HCT116 (cell line): ENCODE results near the gene OSBP2. TPM values are rescaled to one million over a fixed set of nuclear protein-coding genes. Genes with fewer than 3 reads are reported as not detected.

ENCODE experiments used
- ATAC-seq: fragments of 200-7000 bp; cut with Tn5 transposase; 2 replicates; pipeline ENCODE4 v1.9.1; 2020; ENCODE audit warnings: mild to moderate bottlenecking, moderate library complexity
- BruUV-seq: library from RNA; stranded (reverse); fragments of 400-500 nt; replicated peaks from 2 replicates; lab custom pipeline; 2021; lab: Mats Ljungman, UMichigan
- CTCF ChIA-PET: fragments of 300-600 bp; sonication (Branson Sonifier 250); formaldehyde crosslinking; loops from one replicate; lab custom pipeline; 2021; ENCODE audit warnings: antibody characterized with exemption; lab: Charles Lee
- POLR2A ChIA-PET: fragments of 300-600, 350-600 bp; sonication (Branson Sonifier 250); formaldehyde crosslinking; loops from one replicate; lab custom pipeline; 2021; ENCODE audit warnings: antibody characterized with exemption; lab: Charles Lee
- RAD21 ChIA-PET, 2 experiments: fragments of 300-600 bp; sonication (Branson Sonifier 250); formaldehyde crosslinking; loops; one replicate each; lab custom pipeline; 2023; ENCODE audit warnings: low total read pairs in 2 of 2; ENCODE audit not compliant: uncharacterized antibody in 2 of 2, unreplicated experiment in 2 of 2, low non-redundant PET in 1 of 2; lab: Charles Lee
- DNase-seq: peaks from one replicate; pipeline ENCODE4 v3.0.0-alpha.2; 2010; ENCODE audit warnings: low read depth, low spot score
- H2AFZ ChIP-seq: fragments of 200-600 bp; shearing (Covaris generic), sonication (generic); 2 replicates; pipeline ENCODE4 v1.6.1; 2017; ENCODE audit warnings: low read depth, mixed run types, mixed read lengths, antibody characterized with exemption, low read length; ENCODE audit not compliant: poor library complexity, severe bottlenecking
- H3K27ac ChIP-seq: 2 replicates; pipeline ENCODE4 v1.5.1; 2012; ENCODE audit warnings: low read depth, low read length
- H3K27me3 ChIP-seq: fragments of 200-600 bp; sonication (generic); 2 replicates; pipeline ENCODE4 v1.6.1; 2016; ENCODE audit warnings: mixed run types, low read length, mixed read lengths; ENCODE audit not compliant: insufficient read depth
- H3K36me3 ChIP-seq, 2 experiments: fragments of 200-500 bp in 1 of 2; fragments of 200-600 bp in 1 of 2; sonication (Bioruptor generic) in 1 of 2; sonication (generic) in 1 of 2; 2 replicates each; pipeline versions ENCODE4 v1.5.1 to v1.6.1; 2014 to 2016; ENCODE audit warnings: low read length in 2 of 2, inconsistent platforms in 1 of 2, mixed read lengths in 1 of 2, mixed run types in 1 of 2; ENCODE audit not compliant: insufficient read depth in 2 of 2, control insufficient read depth in 1 of 2
- H3K4me1 ChIP-seq, 2 experiments: fragments of 200-600 bp in 1 of 2; sonication (generic) in 1 of 2; 2 replicates each; pipeline versions ENCODE4 v1.5.1 to v1.6.1; 2012 to 2017; ENCODE audit warnings: low read length in 2 of 2, inconsistent platforms in 1 of 2, mild to moderate bottlenecking in 1 of 2, mixed read lengths in 1 of 2, mixed run types in 1 of 2, moderate library complexity in 1 of 2; ENCODE audit not compliant: insufficient read depth in 2 of 2, control insufficient read depth in 1 of 2
- H3K4me2 ChIP-seq: fragments of 200-600 bp; sonication (generic); 2 replicates; pipeline ENCODE4 v1.6.1; 2017; ENCODE audit warnings: mixed run types, low read length, mixed read lengths
- H3K4me3 ChIP-seq, 2 experiments: fragments of 200-600 bp in 1 of 2; sonication (generic) in 1 of 2; replicated peaks in 1 of 2; 2 replicates each; pipeline ENCODE4 v1.5.1; 2011 to 2016; ENCODE audit warnings: low read length in 2 of 2, control low read depth in 1 of 2, low read depth in 1 of 2, mild to moderate bottlenecking in 1 of 2, mixed read lengths in 1 of 2, mixed run types in 1 of 2
- H3K79me2 ChIP-seq: fragments of 200-600 bp; sonication (generic); 2 replicates; pipeline ENCODE4 v1.6.1; 2017; ENCODE audit warnings: mild to moderate bottlenecking, mixed run types, low read length, moderate library complexity, mixed read lengths; ENCODE audit not compliant: insufficient read depth
- H3K9ac ChIP-seq: fragments of 200-600 bp; sonication (generic); 2 replicates; pipeline ENCODE4 v1.6.1; 2016; ENCODE audit warnings: low read length, mixed read lengths
- H3K9me2 ChIP-seq: fragments of 200-600 bp; sonication (generic), shearing (Covaris generic); 2 replicates; pipeline ENCODE4 v1.6.1; 2017; ENCODE audit warnings: mixed run types, mild to moderate bottlenecking, moderate library complexity; ENCODE audit not compliant: insufficient read depth
- H3K9me3 ChIP-seq, 2 experiments: fragments of 200-500 bp in 1 of 2; fragments of 200-600 bp in 1 of 2; sonication (Bioruptor generic) in 1 of 2; sonication (generic) in 1 of 2; 2 replicates each; pipeline ENCODE4 v1.6.1; 2014 to 2017; ENCODE audit warnings: low read length in 2 of 2, mixed read lengths in 2 of 2, inconsistent platforms in 1 of 2, low read depth in 1 of 2, mild to moderate bottlenecking in 1 of 2, mixed run types in 1 of 2, moderate library complexity in 1 of 2; ENCODE audit not compliant: control insufficient read depth in 1 of 2, insufficient read depth in 1 of 2
- H4K20me1 ChIP-seq: fragments of 200-600 bp; sonication (generic), shearing (Covaris generic); 2 replicates; pipeline ENCODE4 v1.6.1; 2017; ENCODE audit warnings: mixed run types, mild to moderate bottlenecking, moderate library complexity; ENCODE audit not compliant: insufficient read depth
- CBX3 ChIP-seq: IDR thresholded peaks from 2 replicates; pipeline ENCODE4 v1.6.1; 2012; ENCODE audit warnings: low read depth
- CTCF ChIP-seq, 3 experiments: fragments of 200-600 bp in 1 of 3; sonication (generic) in 1 of 3; IDR thresholded peaks in 2 of 3; conservative IDR thresholded peaks in 1 of 3; 2 replicates each; pipeline ENCODE4 v1.5.1; 2012 to 2017; ENCODE audit warnings: low read depth in 2 of 3, low read length in 2 of 3, antibody characterized with exemption in 1 of 3, borderline replicate concordance in 1 of 3, control low read depth in 1 of 3, mild to moderate bottlenecking in 1 of 3, mixed read lengths in 1 of 3, mixed run types in 1 of 3, moderate library complexity in 1 of 3; ENCODE audit not compliant: insufficient read depth in 1 of 3
- EGR1 ChIP-seq: IDR thresholded peaks from 2 replicates; pipeline ENCODE4 v1.6.1; 2012; ENCODE audit warnings: low read depth
- FOSL1 ChIP-seq: IDR thresholded peaks from 2 replicates; pipeline ENCODE4 v1.6.1; 2012; ENCODE audit warnings: low read depth
- MAX ChIP-seq: IDR thresholded peaks from 2 replicates; pipeline ENCODE4 v1.6.1; 2012
- POLR2A ChIP-seq: IDR thresholded peaks from 2 replicates; pipeline ENCODE4 v1.7.0; 2011; ENCODE audit warnings: borderline replicate concordance; ENCODE audit not compliant: insufficient read depth, insufficient read length; ENCODE audit errors: extremely low read depth
- REST ChIP-seq: IDR thresholded peaks from 2 replicates; pipeline ENCODE4 v1.6.1; 2012; ENCODE audit warnings: low read depth
- SIN3A ChIP-seq: IDR thresholded peaks from 2 replicates; pipeline ENCODE4 v1.6.1; 2012; ENCODE audit warnings: low read depth
- intact Hi-C: fragments of 100-400 bp; cut with micrococcal nuclease; formaldehyde crosslinking; loops from 2 replicates; pipeline ENCODE4 v1.10.0; 2022
- total RNA-seq: library from RNA; stranded (reverse); gene quantifications from one replicate; pipeline ENCODE4 v1.2.1, GENCODE V29; 2021; ENCODE audit not compliant: unreplicated experiment

The OSBP2 gene
- total RNA-seq, 1 experiment from 2014 or later: 12.9 TPM

- ChIA-PET POLR2A (no interaction called here), CTCF (no interaction called here), RAD21 (no interaction called here)
- Histone ChIP-seq H3K9me2 (no peaks in the 10 kb centered on the region), H3K79me2 (no peaks in the 10 kb centered on the region), H3K27ac (no peak overlapping the region), H3K36me3 (no peaks in the 10 kb centered on the region), H3K9ac (no peak overlapping the region), H3K9me3 (no peaks in the 10 kb centered on the region), H3K27me3 (no peaks in the 10 kb centered on the region), H3K4me3 (no peak overlapping the region), H3K4me2 (no peak overlapping the region), H4K20me1 (no peaks in the 10 kb centered on the region), H2AFZ (no peak overlapping the region), H3K4me1 (peaks cover 0 to 15% of the 10 kb centered on the region in 2 experiments; a peak in 3 of 4 replicates)
- TF ChIP-seq MAX: no peak
- TF ChIP-seq POLR2A: no peak
- no peak for TF ChIP-seq REST
- no peak for TF ChIP-seq CBX3
- no peak for TF ChIP-seq FOSL1
- TF ChIP-seq EGR1: no peak
- no peak for TF ChIP-seq CTCF (IDR thresholded peaks at IDR 0.05 in 2 of 3, conservative IDR thresholded peaks at IDR 0.05 in 1 of 3; ENCODE audit: borderline replicate concordance in 1 of 3, insufficient read depth in 1 of 3, low read depth in 2 of 3, low read length in 2 of 3)
- no peak for TF ChIP-seq SIN3A
- BruUV-seq: no TSS peak
- DNase-seq (no peak), ATAC-seq (no peak)
- intact Hi-C loops: loop anchor here (10.0 kb wide), 1 partner anchor 147 kb away; the partner anchor contains the start of gene TCN2
Measured at GRCh38 chr22:30751529-30751928, 56.9 kb downstream of the OSBP2 start.
